Vagina (tissue), 2 donors: ENCODE measurements around the gene CCDC154. TPM values are rescaled to one million over a fixed set of nuclear protein-coding genes. Genes with fewer than 3 reads are reported as not detected.

ENCODE experiments used
- DNase-seq, 2 donors: peaks; one replicate each; pipeline ENCODE4 v3.0.0-alpha.2; 2017; ENCODE audit errors: extremely low spot score in 2 of 2
- H3K27ac ChIP-seq: fragments of 200-600 bp; sonication (generic); one replicate; pipeline ENCODE4 v1.5.1; 2019
- H3K27me3 ChIP-seq: fragments of 200-600 bp; sonication (generic); one replicate; pipeline ENCODE4 v1.5.1; 2019
- H3K36me3 ChIP-seq, 2 donors: fragments of 200-600 bp; sonication (generic); one replicate each; pipeline ENCODE4 v1.5.1; 2017 to 2019
- H3K4me1 ChIP-seq: fragments of 200-600 bp; sonication (generic); one replicate; pipeline ENCODE4 v1.5.1; 2019
- H3K4me3 ChIP-seq, 2 donors: fragments of 200-600 bp; sonication (generic); 1 replicate in 1 of 2; 2 replicates in 1 of 2; pipeline ENCODE4 v1.5.1; 2016 to 2019
- H3K9me3 ChIP-seq: fragments of 200-600 bp; sonication (generic); one replicate; pipeline ENCODE4 v1.5.1; 2019
- POLR2A ChIP-seq, 2 donors: fragments of 450-650 bp; IDR thresholded peaks; one replicate each; pipeline ENCODE4 v1.6.1; 2017; ENCODE audit warnings: antibody characterized with exemption in 2 of 2, mild to moderate bottlenecking in 2 of 2, moderate library complexity in 2 of 2
- POLR2AphosphoS5 ChIP-seq, 2 donors: sonication (generic); formaldehyde crosslinking; IDR thresholded peaks; one replicate each; pipeline ENCODE4 v1.9.0; 2017; ENCODE audit warnings: antibody characterized with exemption in 2 of 2, mild to moderate bottlenecking in 2 of 2, low read depth in 1 of 2; ENCODE audit not compliant: insufficient read depth in 1 of 2
- intact Hi-C: fragments of 100-400 bp; cut with DNase I; formaldehyde crosslinking; loops from one replicate; pipeline ENCODE4 v1.15.1; 2023
- total RNA-seq: library from RNA; depleted of rRNA; stranded (reverse); fragments of >200 nt; gene quantifications from one replicate; pipeline ENCODE4 v1.2.3, GENCODE V29; 2016
- TF ChIP-seq, protein P1 (sequence below), 3 experiments: fragments of 450-650 bp in 2 of 3; fragments of 200-600 bp in 1 of 3; sonication (generic) in 1 of 3; IDR thresholded peaks; one replicate each; pipeline ENCODE4 v1.5.1; 2017 to 2019; ENCODE audit warnings: antibody characterized with exemption in 3 of 3, mild to moderate bottlenecking in 2 of 3, moderate library complexity in 2 of 3

The CCDC154 gene
- total RNA-seq, 1 donor from 2014 or later: not detected

GRCh38 chr16:1432388-1433262, 11.7 kb downstream of the CCDC154 start:
- Histone ChIP-seq H3K36me3 (no peaks in the 10 kb centered on the region), H3K9me3 (no peaks in the 10 kb centered on the region), H3K27me3 (no peaks in the 10 kb centered on the region), H3K4me3 (no peak overlapping the region), H3K27ac (no peak overlapping the region), H3K4me1 (no peaks in the 10 kb centered on the region)
- DNase-seq: no peak
- TF ChIP-seq, protein P1, sequence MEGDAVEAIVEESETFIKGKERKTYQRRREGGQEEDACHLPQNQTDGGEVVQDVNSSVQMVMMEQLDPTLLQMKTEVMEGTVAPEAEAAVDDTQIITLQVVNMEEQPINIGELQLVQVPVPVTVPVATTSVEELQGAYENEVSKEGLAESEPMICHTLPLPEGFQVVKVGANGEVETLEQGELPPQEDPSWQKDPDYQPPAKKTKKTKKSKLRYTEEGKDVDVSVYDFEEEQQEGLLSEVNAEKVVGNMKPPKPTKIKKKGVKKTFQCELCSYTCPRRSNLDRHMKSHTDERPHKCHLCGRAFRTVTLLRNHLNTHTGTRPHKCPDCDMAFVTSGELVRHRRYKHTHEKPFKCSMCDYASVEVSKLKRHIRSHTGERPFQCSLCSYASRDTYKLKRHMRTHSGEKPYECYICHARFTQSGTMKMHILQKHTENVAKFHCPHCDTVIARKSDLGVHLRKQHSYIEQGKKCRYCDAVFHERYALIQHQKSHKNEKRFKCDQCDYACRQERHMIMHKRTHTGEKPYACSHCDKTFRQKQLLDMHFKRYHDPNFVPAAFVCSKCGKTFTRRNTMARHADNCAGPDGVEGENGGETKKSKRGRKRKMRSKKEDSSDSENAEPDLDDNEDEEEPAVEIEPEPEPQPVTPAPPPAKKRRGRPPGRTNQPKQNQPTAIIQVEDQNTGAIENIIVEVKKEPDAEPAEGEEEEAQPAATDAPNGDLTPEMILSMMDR (IDR thresholded peaks at IDR 0.05): no peak
- TF ChIP-seq POLR2A (IDR thresholded peaks at IDR 0.05): no peak
- no peak for TF ChIP-seq POLR2AphosphoS5 (IDR thresholded peaks at IDR 0.05; ENCODE audit: insufficient read depth in 1 of 2, low read depth in 1 of 2)
- intact Hi-C loops: no loop called here

- no peaks in the 10 kb centered on the region for H3K36me3 ChIP-seq
- H3K27me3 ChIP-seq: no peaks in the 10 kb centered on the region
- H3K4me1 ChIP-seq: no peaks in the 10 kb centered on the region
- H3K4me3 ChIP-seq: no peak overlapping the region
- H3K27ac ChIP-seq: no peak overlapping the region
- DNase-seq: no peak
- TF ChIP-seq POLR2A (IDR thresholded peaks at IDR 0.05): no peak
- TF ChIP-seq, protein P1 (IDR thresholded peaks at IDR 0.05): no peak
- TF ChIP-seq POLR2AphosphoS5 (IDR thresholded peaks at IDR 0.05; ENCODE audit: insufficient read depth in 1 of 2, low read depth in 1 of 2): no peak
- intact Hi-C loops: no loop called here
- H3K9me3 ChIP-seq: no peaks in the 10 kb centered on the region
Observed at GRCh38 chr16:1431497-1432270, 12.7 kb downstream of the CCDC154 start.

DNA sequence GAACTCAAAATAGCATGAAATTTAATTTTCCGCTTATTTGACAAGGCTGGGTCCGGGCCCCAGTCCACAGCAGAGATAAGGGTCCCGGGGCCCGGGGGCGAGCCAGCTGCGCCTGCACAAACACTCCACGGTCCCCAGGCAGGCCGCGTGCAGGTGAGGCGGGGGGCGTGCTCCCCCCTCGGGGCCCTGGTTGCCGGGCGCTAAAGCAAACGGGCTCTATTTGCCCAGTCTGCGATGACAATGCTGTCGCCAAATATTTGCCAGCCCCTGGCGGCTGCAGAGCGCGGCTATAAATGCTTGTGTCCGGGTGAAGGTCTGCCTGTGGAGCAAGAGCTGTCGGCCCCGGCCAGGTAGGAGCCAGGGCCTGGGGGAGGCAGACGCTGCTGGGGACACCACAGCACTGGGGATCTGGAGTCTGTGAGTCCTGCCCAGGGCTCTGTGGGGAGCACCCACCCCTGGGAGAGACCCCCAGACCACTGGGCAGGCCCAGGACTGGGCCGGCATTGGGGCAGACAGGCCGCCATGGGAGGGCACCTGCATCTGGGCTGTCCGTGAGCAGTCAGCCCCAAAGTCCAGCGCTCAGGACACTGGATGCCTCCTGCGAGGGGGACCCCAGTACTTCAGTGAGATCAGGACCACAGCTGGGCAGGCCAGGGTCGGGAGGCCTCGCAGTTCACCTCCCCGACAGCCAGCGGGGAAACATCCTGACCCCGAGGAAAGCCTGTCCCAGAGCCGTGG, 13.4 kb downstream of the CCDC154 start, which contains the start of gene PERCC1:
Gene PERCC1 (plus strand): TSS at position 320 of the 738 bp plus-strand sequence. CDS start 1,516 bp downstream, outside the sequence.
- no peaks in the 10 kb centered on the region for H3K4me1 ChIP-seq
- no peaks in the 10 kb centered on the region for H3K9me3 ChIP-seq
- no peaks in the 10 kb centered on the region for H3K27me3 ChIP-seq
- TF ChIP-seq POLR2AphosphoS5 (IDR thresholded peaks at IDR 0.05; ENCODE audit: insufficient read depth in 1 of 2, low read depth in 1 of 2): no peak
- TF ChIP-seq POLR2A (IDR thresholded peaks at IDR 0.05): no peak
- TF ChIP-seq, protein P1 (IDR thresholded peaks at IDR 0.05): no peak
- intact Hi-C loops: no loop called here
- no peaks in the 10 kb centered on the region for H3K36me3 ChIP-seq
- DNase-seq: no peak
- H3K4me3 ChIP-seq: no peak within 1 kb of the TSS
- H3K27ac ChIP-seq: no peak within 1 kb of the TSS

DNA sequence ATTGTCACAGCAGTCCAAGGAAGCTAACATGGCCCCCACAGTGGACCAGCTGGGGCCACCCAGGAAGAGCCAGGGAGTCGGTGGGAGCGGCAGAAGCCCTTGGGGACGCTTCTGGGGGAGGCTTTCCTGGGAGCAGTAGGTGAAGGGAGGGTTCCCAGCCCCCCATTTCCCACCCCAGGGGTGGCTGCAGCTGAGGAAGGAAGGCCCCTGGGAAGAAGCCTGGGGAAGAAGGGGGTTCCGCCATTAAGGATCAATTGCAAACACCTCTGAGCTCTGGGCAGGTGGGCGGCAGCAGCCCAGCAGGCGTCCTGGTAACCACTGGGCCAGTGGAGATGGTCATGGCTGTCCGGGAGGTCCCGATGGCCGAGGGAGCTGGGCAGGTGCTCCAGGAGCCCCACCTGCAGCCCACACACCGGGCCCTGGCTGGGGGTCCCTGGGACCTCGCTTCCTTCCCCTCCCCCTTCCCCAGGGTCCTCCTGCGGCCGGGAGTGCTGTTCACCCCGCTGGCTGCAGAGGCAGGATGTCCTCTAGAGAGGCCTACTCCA, 14.1 kb downstream of the CCDC154 start:
- no peak for DNase-seq
- no peaks in the 10 kb centered on the region for H3K36me3 ChIP-seq
- H3K9me3 ChIP-seq: no peaks in the 10 kb centered on the region
- intact Hi-C loops: no loop called here
- H3K4me1 ChIP-seq: no peaks in the 10 kb centered on the region
- H3K27ac ChIP-seq: no peak overlapping the region
- H3K27me3 ChIP-seq: no peaks in the 10 kb centered on the region
- H3K4me3 ChIP-seq: no peak overlapping the region
- TF ChIP-seq POLR2AphosphoS5 (IDR thresholded peaks at IDR 0.05; ENCODE audit: insufficient read depth in 1 of 2, low read depth in 1 of 2) (no peak), POLR2A (IDR thresholded peaks at IDR 0.05) (no peak)
- TF ChIP-seq, protein P1 (IDR thresholded peaks at IDR 0.05): no peak
